SK-N-SH treated with all-trans-retinoic acid at 6 μM for 48 hours (cell line): Measurements from ENCODE around the gene CPEB3.

Source experiments
- ATAC-seq: fragments of 200-7000 bp; cut with Tn5 transposase; 3 replicates; pipeline ENCODE4 v1.9.1; 2020; ENCODE audit warnings: mild to moderate bottlenecking, moderate library complexity
- ARNTL ChIP-seq: fragments of 450-650 bp; formaldehyde crosslinking; IDR thresholded peaks from 2 replicates; pipeline ENCODE4 v1.5.0; 2020; ENCODE audit warnings: low read depth, mild to moderate bottlenecking, moderate library complexity, borderline replicate concordance
- BACH2 ChIP-seq: fragments of 250-450 bp; sonication (Bioruptor Pico); IDR thresholded peaks from 2 replicates; pipeline ENCODE4 v1.9.0; 2021; ENCODE audit warnings: mild to moderate bottlenecking, borderline replicate concordance
- CREB5 ChIP-seq: fragments of 250-450 bp; sonication (Bioruptor Pico); IDR thresholded peaks from 2 replicates; pipeline ENCODE4 v1.5.1; 2020; ENCODE audit warnings: low read depth, mild to moderate bottlenecking, moderate library complexity
- CSDC2 ChIP-seq: fragments of 250-450 bp; sonication (Bioruptor Pico); IDR thresholded peaks from 2 replicates; pipeline ENCODE4 v1.5.0; 2020; ENCODE audit warnings: mild to moderate bottlenecking, moderate library complexity
- ESRRG ChIP-seq: fragments of 250-450 bp; sonication (Bioruptor Pico); IDR thresholded peaks from 2 replicates; pipeline ENCODE4 v1.6.1; 2021; ENCODE audit warnings: mild to moderate bottlenecking
- GLIS3 ChIP-seq: fragments of 250-450 bp; sonication (Bioruptor Pico); IDR thresholded peaks from 2 replicates; pipeline ENCODE4 v1.5.0; 2020; ENCODE audit warnings: mild to moderate bottlenecking, moderate library complexity
- OSR1 ChIP-seq: fragments of 250-450 bp; sonication (Bioruptor Pico); IDR thresholded peaks from 2 replicates; pipeline ENCODE4 v1.8.0; 2022; ENCODE audit warnings: moderate library complexity, mild to moderate bottlenecking, inconsistent platforms
- PATZ1 ChIP-seq: fragments of 250-450 bp; sonication (Bioruptor Pico); IDR thresholded peaks from 2 replicates; pipeline ENCODE4 v1.8.0; 2020; ENCODE audit warnings: mild to moderate bottlenecking, moderate library complexity, borderline replicate concordance
- POU6F1 ChIP-seq: fragments of 250-450 bp; sonication (Bioruptor Pico); IDR thresholded peaks from 2 replicates; pipeline ENCODE4 v1.8.0; 2021; ENCODE audit warnings: low read depth, mild to moderate bottlenecking, moderate library complexity, borderline replicate concordance
- PPARA ChIP-seq: fragments of 250-450 bp; sonication (Bioruptor Pico); IDR thresholded peaks from 2 replicates; pipeline ENCODE4 v1.5.0; 2020; ENCODE audit warnings: mild to moderate bottlenecking, borderline replicate concordance
- SNAI2 ChIP-seq: fragments of 250-450 bp; sonication (Bioruptor Pico); IDR thresholded peaks from 2 replicates; pipeline ENCODE4 v1.5.0; 2020; ENCODE audit warnings: mild to moderate bottlenecking, moderate library complexity
- TCF4 ChIP-seq: fragments of 250-450 bp; sonication (Bioruptor Pico); IDR thresholded peaks from 2 replicates; pipeline ENCODE4 v1.8.0; 2021; ENCODE audit warnings: mild to moderate bottlenecking, moderate library complexity, borderline replicate concordance
- ZC3H10 ChIP-seq: fragments of 250-450 bp; sonication (Bioruptor Pico); IDR thresholded peaks from 2 replicates; pipeline ENCODE4 v1.5.1; 2021; ENCODE audit warnings: mild to moderate bottlenecking, moderate library complexity
- ZFP3 ChIP-seq: fragments of 250-450 bp; sonication (Bioruptor Pico); IDR thresholded peaks from 2 replicates; pipeline ENCODE4 v1.5.0; 2020; ENCODE audit warnings: mild to moderate bottlenecking, moderate library complexity
- ZNF565 ChIP-seq: fragments of 450-650 bp; formaldehyde crosslinking; conservative IDR thresholded peaks from 2 replicates; pipeline ENCODE4 v1.5.0; 2020; ENCODE audit warnings: low read depth, mild to moderate bottlenecking, moderate library complexity
- ZNF70 ChIP-seq: fragments of 450-650 bp; formaldehyde crosslinking; IDR thresholded peaks from 2 replicates; pipeline ENCODE4 v1.5.0; 2020; ENCODE audit warnings: mild to moderate bottlenecking, moderate library complexity
- ZNF8 ChIP-seq: fragments of 450-650 bp; formaldehyde crosslinking; IDR thresholded peaks from 2 replicates; pipeline ENCODE4 v1.5.0; 2020; ENCODE audit warnings: mild to moderate bottlenecking, moderate library complexity
- TF ChIP-seq, protein P1 (sequence below): fragments of 250-450 bp; sonication (Bioruptor Pico); IDR thresholded peaks from 2 replicates; pipeline ENCODE4 v1.5.1; 2021; ENCODE audit warnings: mild to moderate bottlenecking, moderate library complexity
- TF ChIP-seq, protein P2 (sequence below): fragments of 250-450 bp; sonication (Bioruptor Pico); IDR thresholded peaks from 2 replicates; pipeline ENCODE4 v1.5.0; 2020; ENCODE audit warnings: mild to moderate bottlenecking, moderate library complexity

The CPEB3 gene

GRCh38 chr10:92268748-92269147 lies 22.1 kb downstream of the CPEB3 start:
- no peak for ATAC-seq
- no peak for TF ChIP-seq GLIS3 (CRISPR knock-in tag)

DNA sequence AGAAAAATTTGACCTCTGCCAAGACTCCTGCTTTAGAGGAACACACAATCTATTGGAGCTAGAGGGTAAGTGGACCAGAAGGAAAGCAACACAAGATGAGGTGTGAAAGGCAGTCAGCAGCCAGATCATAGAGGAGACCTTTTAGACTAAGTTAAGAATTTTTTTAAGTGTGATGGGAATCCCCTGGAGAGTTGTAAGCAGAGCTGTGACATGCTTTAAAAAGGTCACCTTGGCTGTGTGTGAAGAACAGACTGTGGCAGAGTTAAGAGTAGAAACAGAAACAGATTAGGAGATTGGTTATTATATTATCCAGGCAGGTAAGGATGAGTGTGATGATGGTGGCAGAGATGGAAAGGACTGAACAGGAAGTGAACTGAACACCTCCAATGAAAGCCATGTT lies 23.5 kb downstream of the CPEB3 start:
- no peak for ATAC-seq
- no peak for TF ChIP-seq ZC3H10
- no peak for TF ChIP-seq ZNF70 (CRISPR knock-in tag)

- TF ChIP-seq CSDC2 (no peak), TCF4 (CRISPR knock-in tag) (no peak), ARNTL (no peak), ESRRG (no peak), PATZ1 (no peak)
- ATAC-seq, result no peak
Observed at GRCh38 chr10:92265687-92266258, 25.1 kb downstream of the CPEB3 start.

DNA sequence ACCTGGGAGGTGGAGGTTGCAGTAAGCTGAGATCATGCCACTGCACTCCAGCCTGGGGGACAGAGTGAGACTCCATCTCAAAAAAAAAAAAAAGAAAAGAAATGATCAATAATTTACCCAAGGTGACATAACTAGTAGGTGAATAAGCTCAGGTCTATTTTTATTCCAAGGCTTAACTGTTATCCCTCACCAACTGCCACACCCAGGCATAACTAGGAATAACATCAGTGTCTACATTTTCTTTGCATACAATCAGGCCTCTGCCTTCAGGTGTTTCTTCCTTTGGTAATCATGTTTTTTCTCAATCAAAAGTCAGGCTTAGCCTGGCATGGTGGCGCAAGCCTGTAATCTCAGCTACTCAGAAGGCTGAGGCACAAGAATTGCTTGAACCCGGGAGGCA lies 26.6 kb downstream of the CPEB3 start:
- ATAC-seq, result no peak

More for the DNA sequence above, 26.6 kb downstream of the CPEB3 start:
- TF ChIP-seq CSDC2, result no peak
- no peak for TF ChIP-seq ZNF565 (CRISPR knock-in tag)
- TF ChIP-seq PATZ1, result no peak
- no peak for TF ChIP-seq ZNF8 (CRISPR knock-in tag)
- TF ChIP-seq, protein P1, sequence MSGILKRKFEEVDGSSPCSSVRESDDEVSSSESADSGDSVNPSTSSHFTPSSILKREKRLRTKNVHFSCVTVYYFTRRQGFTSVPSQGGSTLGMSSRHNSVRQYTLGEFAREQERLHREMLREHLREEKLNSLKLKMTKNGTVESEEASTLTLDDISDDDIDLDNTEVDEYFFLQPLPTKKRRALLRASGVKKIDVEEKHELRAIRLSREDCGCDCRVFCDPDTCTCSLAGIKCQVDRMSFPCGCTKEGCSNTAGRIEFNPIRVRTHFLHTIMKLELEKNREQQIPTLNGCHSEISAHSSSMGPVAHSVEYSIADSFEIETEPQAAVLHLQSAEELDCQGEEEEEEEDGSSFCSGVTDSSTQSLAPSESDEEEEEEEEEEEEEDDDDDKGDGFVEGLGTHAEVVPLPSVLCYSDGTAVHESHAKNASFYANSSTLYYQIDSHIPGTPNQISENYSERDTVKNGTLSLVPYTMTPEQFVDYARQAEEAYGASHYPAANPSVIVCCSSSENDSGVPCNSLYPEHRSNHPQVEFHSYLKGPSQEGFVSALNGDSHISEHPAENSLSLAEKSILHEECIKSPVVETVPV (CRISPR knock-in tag), result no peak
- no peak for TF ChIP-seq BACH2 (CRISPR knock-in tag)
- TF ChIP-seq TCF4 (CRISPR knock-in tag), result no peak
- TF ChIP-seq ZC3H10, result no peak
- TF ChIP-seq ZNF70 (CRISPR knock-in tag), result no peak
- TF ChIP-seq, protein P2, sequence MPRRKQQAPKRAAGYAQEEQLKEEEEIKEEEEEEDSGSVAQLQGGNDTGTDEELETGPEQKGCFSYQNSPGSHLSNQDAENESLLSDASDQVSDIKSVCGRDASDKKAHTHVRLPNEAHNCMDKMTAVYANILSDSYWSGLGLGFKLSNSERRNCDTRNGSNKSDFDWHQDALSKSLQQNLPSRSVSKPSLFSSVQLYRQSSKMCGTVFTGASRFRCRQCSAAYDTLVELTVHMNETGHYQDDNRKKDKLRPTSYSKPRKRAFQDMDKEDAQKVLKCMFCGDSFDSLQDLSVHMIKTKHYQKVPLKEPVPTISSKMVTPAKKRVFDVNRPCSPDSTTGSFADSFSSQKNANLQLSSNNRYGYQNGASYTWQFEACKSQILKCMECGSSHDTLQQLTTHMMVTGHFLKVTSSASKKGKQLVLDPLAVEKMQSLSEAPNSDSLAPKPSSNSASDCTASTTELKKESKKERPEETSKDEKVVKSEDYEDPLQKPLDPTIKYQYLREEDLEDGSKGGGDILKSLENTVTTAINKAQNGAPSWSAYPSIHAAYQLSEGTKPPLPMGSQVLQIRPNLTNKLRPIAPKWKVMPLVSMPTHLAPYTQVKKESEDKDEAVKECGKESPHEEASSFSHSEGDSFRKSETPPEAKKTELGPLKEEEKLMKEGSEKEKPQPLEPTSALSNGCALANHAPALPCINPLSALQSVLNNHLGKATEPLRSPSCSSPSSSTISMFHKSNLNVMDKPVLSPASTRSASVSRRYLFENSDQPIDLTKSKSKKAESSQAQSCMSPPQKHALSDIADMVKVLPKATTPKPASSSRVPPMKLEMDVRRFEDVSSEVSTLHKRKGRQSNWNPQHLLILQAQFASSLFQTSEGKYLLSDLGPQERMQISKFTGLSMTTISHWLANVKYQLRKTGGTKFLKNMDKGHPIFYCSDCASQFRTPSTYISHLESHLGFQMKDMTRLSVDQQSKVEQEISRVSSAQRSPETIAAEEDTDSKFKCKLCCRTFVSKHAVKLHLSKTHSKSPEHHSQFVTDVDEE, result no peak
- no peak for TF ChIP-seq OSR1 (CRISPR knock-in tag)
- TF ChIP-seq PPARA (CRISPR knock-in tag), result no peak
- no peak for TF ChIP-seq POU6F1 (CRISPR knock-in tag)
- TF ChIP-seq SNAI2, result no peak
- TF ChIP-seq CREB5 (CRISPR knock-in tag), result no peak
- TF ChIP-seq ARNTL, result no peak
- no peak for TF ChIP-seq ESRRG
- no peak for TF ChIP-seq GLIS3 (CRISPR knock-in tag)
- TF ChIP-seq ZFP3 (CRISPR knock-in tag), result no peak
